ENCODE results near the gene RABL6.
"Not testable (repeated sequence)": the region's sequence is repeated elsewhere in the genome, so short reads cannot be mapped to it uniquely, and the experiment has no call there.

Gene RABL6

DNA sequence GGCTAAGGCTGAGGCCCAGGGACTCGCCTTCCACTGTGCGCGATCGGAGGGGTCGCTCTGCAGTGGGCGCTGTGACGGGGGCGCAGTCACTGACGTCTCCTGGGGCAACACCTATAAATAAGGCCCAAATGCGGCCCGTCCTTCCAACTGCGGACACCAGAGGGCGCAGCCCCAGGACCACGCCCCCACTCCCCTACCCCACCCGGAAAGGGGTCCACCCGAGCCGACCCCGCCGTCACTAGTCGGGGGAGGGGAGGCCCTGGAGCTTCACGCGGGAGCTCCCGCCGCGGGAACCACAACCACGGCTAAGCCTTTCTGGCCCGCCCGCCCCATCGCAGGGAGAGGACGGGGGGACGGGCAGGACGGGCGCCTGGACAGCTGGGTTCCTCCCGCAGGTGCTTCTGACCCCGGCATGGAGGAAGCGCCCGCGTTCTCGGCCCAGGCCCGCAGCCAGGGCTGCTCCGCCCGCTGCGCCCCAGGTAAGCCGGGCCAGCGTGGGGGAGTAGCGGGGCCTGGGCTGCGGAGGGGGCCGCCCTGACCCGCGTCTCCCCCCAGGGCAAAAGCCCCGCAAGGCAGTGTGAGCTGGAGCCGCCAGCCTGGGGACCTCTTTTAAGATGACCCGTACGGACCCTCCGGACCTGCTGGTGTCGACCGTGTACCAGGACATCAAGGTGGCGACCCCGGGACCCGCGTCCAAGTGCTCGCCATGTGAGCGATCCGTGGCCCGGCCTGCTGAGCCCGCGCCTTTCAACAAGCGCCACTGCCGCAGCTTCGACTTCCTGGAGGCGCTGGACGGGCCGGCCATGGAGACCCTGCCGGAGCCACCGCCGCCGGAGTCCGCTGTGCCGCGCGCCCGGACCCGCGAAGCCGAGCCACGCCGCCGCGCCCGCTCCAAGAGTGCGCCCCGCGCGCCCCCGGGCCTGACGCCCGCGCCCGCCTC is 36.3 kb downstream of the RABL6 start:
- in situ Hi-C loops (cut with HindIII; ENCODE audit: low pct_ligation_motif_present, low sequenced_read_pairs); H3K27ac ChIP-seq; DNase-seq; H3K4me3 ChIP-seq (ENCODE audit: low read depth, low read length); H3K36me3 ChIP-seq (replicated peaks): not testable (repeated sequence)
- TF ChIP-seq CTCF (IDR thresholded peaks at IDR 0.05; ENCODE audit: low read depth, low read length, missing control alignments) = peak; percentile 61
- peaks cover 15% of the 10 kb centered on the region for H3K27me3 ChIP-seq (replicated peaks)

GRCh38 chr9:136844761-136845464 is 37.2 kb downstream of the RABL6 start:
- DNase-seq = no peak
- H3K4me3 ChIP-seq (ENCODE audit: low read depth, low read length) = no peak overlapping the region
- TF ChIP-seq CTCF (IDR thresholded peaks at IDR 0.05; ENCODE audit: low read depth, low read length, missing control alignments) = no peak
- in situ Hi-C loops (cut with HindIII; ENCODE audit: low pct_ligation_motif_present, low sequenced_read_pairs) = no loop called here
- peaks cover 2% of the 10 kb centered on the region for H3K36me3 ChIP-seq (replicated peaks)
- H3K27me3 ChIP-seq (replicated peaks) = peaks cover 15% of the 10 kb centered on the region
- no peak overlapping the region for H3K27ac ChIP-seq

- no peak for DNase-seq
- peaks cover 15% of the 10 kb centered on the region for H3K27me3 ChIP-seq (replicated peaks)
- no peak for TF ChIP-seq CTCF (IDR thresholded peaks at IDR 0.05; ENCODE audit: low read depth, low read length, missing control alignments)
- in situ Hi-C loops (cut with HindIII; ENCODE audit: low pct_ligation_motif_present, low sequenced_read_pairs) = no loop called here
- no peak overlapping the region for H3K4me3 ChIP-seq (ENCODE audit: low read depth, low read length)
- peaks cover 7% of the 10 kb centered on the region for H3K36me3 ChIP-seq (replicated peaks)
- H3K27ac ChIP-seq = no peak overlapping the region
Measured at GRCh38 chr9:136845465-136846260, 37.9 kb downstream of the RABL6 start.

DNA sequence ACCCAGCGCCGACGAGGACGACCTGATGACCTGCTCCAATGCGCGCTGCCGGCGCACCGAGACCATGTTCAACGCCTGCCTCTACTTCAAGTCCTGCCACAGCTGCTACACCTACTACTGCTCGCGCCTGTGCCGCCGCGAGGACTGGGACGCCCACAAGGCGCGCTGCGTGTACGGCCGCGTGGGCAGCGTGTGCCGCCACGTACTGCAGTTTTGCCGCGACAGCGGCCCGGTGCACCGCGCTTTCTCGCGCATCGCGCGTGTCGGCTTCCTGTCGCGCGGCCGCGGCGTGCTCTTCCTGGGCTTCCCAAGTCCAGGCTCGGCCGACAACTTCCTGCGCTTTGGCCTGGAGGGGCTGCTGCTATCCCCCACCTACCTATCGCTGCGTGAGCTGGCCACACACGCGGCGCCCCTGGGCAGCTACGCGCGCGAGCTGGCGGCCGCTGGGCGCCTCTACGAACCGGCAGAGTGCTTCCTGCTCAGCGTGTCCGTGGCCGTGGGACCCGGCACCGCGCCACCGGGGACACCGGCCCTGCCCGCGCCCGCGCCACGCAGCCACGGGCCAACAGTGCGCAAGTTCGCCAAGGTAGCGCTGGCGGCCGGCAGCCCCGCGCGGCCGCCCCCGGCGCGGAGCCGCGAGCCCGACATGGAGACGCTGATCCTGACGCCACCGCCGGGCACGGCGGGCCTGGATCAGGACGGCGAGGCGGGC is 38.8 kb downstream of the RABL6 start:
- Histone ChIP-seq H3K36me3 (replicated peaks) (peaks cover 16% of the 10 kb centered on the region), H3K4me3 (ENCODE audit: low read depth, low read length) (no peak overlapping the region), H3K27me3 (replicated peaks) (peaks cover 15% of the 10 kb centered on the region), H3K27ac (no peak overlapping the region)
- DNase-seq = no peak
- no peak for TF ChIP-seq CTCF (IDR thresholded peaks at IDR 0.05; ENCODE audit: low read depth, low read length, missing control alignments)
- in situ Hi-C loops (cut with HindIII; ENCODE audit: low pct_ligation_motif_present, low sequenced_read_pairs) = no loop called here

- Histone ChIP-seq H3K27ac (no peak overlapping the region), H3K27me3 (replicated peaks) (peaks cover 15% of the 10 kb centered on the region)
- peak; percentile 19 for DNase-seq
Measured at GRCh38 chr9:136847088-136847825, 39.5 kb downstream of the RABL6 start.

More at GRCh38 chr9:136847088-136847825, 39.5 kb downstream of the RABL6 start:
- Histone ChIP-seq H3K36me3 (replicated peaks) (peaks cover 17% of the 10 kb centered on the region), H3K4me3 (ENCODE audit: low read depth, low read length) (peak overlapping the region; percentile 79)
- no peak for TF ChIP-seq CTCF (IDR thresholded peaks at IDR 0.05; ENCODE audit: low read depth, low read length, missing control alignments)
- in situ Hi-C loops (cut with HindIII; ENCODE audit: low pct_ligation_motif_present, low sequenced_read_pairs) = no loop called here
